ENCODE data around the gene WDFY2. TPM values are rescaled to one million over a fixed set of nuclear protein-coding genes. Genes with fewer than 3 reads are reported as not detected.

Gene WDFY2
- total and polyA plus RNA-seq, 2 of the 13 experiments (the other 11 are each of a cell fraction or from before 2014, with no cell fraction given) = 22.6 to 27.0 TPM

DNA sequence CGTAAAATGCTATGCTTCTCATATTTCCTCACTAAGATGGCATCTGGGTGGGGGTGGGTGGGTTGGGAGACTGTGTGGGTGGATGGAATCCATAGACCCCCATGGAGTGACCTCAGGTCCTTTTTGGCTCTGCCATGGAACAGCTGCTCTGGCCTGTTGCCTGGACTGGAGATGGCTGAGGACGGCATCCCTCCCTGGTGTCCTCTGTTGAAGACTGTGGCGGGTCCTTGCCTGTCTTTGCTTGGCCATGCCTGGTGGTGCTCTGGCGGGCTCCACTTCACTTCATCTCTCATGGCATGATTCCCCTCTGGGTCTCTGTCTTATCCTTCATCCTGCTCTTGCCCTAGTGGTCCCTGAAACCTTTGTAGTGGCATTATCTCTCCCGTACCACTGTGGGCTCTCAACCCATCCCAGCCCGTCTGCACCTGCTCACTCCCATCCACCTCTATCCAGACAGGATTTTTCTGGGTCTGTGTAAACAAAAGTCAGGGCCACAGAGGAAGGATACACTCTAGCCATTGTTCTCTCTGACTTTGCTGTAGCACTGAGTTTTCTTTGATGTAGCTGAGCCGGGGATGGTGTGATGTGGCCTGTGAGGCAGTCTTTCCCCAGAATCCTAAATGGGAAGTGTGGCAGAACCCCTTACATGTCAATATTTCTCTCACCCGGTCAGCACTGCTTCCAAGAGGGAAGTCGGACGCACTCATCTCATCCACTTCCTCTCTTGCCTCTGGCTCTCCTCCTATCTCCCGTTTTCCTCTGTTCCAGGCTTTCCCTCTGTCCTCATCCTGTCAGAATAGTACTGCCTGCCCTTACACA is 36.1 kb downstream of the WDFY2 start (continued):
- TF ChIP-seq ZNF256 (CRISPR knock-in tag; conservative IDR thresholded peaks at IDR 0.05) = 0 out of 2 replicates have a peak, but pooled peaks have one; percentile 22
- TF ChIP-seq TBX2 (CRISPR knock-in tag; IDR thresholded peaks at IDR 0.05; ENCODE audit: borderline replicate concordance) = peak; percentile 96
- TF ChIP-seq NBN (conservative IDR thresholded peaks at IDR 0.05) = no peak
- TF ChIP-seq, protein P1, sequence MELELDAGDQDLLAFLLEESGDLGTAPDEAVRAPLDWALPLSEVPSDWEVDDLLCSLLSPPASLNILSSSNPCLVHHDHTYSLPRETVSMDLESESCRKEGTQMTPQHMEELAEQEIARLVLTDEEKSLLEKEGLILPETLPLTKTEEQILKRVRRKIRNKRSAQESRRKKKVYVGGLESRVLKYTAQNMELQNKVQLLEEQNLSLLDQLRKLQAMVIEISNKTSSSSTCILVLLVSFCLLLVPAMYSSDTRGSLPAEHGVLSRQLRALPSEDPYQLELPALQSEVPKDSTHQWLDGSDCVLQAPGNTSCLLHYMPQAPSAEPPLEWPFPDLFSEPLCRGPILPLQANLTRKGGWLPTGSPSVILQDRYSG (CRISPR knock-in tag; IDR thresholded peaks at IDR 0.05) = no peak
- peak; percentile 72; the same call in 1 of the 2 replicates for TF ChIP-seq SNAPC2 (CRISPR knock-in tag; IDR thresholded peaks at IDR 0.05)
- TF ChIP-seq SALL1 (CRISPR knock-in tag; IDR thresholded peaks at IDR 0.05) = peak; percentile 96
- no peak for TF ChIP-seq ZNF598 (CRISPR knock-in tag; IDR thresholded peaks at IDR 0.05; ENCODE audit: borderline replicate concordance)
- peak; percentile 59; the same call in 1 of the 2 replicates for TF ChIP-seq NCOR1 (IDR thresholded peaks at IDR 0.05; ENCODE audit: borderline replicate concordance, low read length)
- peak; percentile 82 for TF ChIP-seq BCL6 (CRISPR knock-in tag; IDR thresholded peaks at IDR 0.05)
- TF ChIP-seq IKZF1 (IDR thresholded peaks at IDR 0.05) = no peak
- TF ChIP-seq ZNF274 (CRISPR knock-in tag; IDR thresholded peaks at IDR 0.05) = no peak
- no peak for TF ChIP-seq PRMT3 (CRISPR knock-in tag; IDR thresholded peaks at IDR 0.05; ENCODE audit: borderline replicate concordance, low read depth)
- peak; percentile 35; the same call in 1 of the 2 replicates for TF ChIP-seq GATAD1 (CRISPR knock-in tag; IDR thresholded peaks at IDR 0.05)
- TF ChIP-seq YY1 (IDR thresholded peaks at IDR 0.05; ENCODE audit: insufficient read depth, insufficient replicate concordance, low read depth, low read length) = no peak
- TF ChIP-seq RAD51 (IDR thresholded peaks at IDR 0.05; ENCODE audit: borderline replicate concordance) = no peak
- no peak for TF ChIP-seq SP140L (CRISPR knock-in tag; IDR thresholded peaks at IDR 0.05; ENCODE audit: borderline replicate concordance)
- no peak for TF ChIP-seq ADNP (CRISPR knock-in tag; IDR thresholded peaks at IDR 0.05)
- TF ChIP-seq, protein P2, sequence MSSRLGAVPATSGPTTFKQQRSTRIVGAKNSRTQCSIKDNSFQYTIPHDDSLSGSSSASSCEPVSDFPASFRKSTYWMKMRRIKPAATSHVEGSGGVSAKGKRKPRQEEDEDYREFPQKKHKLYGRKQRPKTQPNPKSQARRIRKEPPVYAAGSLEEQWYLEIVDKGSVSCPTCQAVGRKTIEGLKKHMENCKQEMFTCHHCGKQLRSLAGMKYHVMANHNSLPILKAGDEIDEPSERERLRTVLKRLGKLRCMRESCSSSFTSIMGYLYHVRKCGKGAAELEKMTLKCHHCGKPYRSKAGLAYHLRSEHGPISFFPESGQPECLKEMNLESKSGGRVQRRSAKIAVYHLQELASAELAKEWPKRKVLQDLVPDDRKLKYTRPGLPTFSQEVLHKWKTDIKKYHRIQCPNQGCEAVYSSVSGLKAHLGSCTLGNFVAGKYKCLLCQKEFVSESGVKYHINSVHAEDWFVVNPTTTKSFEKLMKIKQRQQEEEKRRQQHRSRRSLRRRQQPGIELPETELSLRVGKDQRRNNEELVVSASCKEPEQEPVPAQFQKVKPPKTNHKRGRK (CRISPR knock-in tag; IDR thresholded peaks at IDR 0.05) = no peak
- TF ChIP-seq, protein P3, sequence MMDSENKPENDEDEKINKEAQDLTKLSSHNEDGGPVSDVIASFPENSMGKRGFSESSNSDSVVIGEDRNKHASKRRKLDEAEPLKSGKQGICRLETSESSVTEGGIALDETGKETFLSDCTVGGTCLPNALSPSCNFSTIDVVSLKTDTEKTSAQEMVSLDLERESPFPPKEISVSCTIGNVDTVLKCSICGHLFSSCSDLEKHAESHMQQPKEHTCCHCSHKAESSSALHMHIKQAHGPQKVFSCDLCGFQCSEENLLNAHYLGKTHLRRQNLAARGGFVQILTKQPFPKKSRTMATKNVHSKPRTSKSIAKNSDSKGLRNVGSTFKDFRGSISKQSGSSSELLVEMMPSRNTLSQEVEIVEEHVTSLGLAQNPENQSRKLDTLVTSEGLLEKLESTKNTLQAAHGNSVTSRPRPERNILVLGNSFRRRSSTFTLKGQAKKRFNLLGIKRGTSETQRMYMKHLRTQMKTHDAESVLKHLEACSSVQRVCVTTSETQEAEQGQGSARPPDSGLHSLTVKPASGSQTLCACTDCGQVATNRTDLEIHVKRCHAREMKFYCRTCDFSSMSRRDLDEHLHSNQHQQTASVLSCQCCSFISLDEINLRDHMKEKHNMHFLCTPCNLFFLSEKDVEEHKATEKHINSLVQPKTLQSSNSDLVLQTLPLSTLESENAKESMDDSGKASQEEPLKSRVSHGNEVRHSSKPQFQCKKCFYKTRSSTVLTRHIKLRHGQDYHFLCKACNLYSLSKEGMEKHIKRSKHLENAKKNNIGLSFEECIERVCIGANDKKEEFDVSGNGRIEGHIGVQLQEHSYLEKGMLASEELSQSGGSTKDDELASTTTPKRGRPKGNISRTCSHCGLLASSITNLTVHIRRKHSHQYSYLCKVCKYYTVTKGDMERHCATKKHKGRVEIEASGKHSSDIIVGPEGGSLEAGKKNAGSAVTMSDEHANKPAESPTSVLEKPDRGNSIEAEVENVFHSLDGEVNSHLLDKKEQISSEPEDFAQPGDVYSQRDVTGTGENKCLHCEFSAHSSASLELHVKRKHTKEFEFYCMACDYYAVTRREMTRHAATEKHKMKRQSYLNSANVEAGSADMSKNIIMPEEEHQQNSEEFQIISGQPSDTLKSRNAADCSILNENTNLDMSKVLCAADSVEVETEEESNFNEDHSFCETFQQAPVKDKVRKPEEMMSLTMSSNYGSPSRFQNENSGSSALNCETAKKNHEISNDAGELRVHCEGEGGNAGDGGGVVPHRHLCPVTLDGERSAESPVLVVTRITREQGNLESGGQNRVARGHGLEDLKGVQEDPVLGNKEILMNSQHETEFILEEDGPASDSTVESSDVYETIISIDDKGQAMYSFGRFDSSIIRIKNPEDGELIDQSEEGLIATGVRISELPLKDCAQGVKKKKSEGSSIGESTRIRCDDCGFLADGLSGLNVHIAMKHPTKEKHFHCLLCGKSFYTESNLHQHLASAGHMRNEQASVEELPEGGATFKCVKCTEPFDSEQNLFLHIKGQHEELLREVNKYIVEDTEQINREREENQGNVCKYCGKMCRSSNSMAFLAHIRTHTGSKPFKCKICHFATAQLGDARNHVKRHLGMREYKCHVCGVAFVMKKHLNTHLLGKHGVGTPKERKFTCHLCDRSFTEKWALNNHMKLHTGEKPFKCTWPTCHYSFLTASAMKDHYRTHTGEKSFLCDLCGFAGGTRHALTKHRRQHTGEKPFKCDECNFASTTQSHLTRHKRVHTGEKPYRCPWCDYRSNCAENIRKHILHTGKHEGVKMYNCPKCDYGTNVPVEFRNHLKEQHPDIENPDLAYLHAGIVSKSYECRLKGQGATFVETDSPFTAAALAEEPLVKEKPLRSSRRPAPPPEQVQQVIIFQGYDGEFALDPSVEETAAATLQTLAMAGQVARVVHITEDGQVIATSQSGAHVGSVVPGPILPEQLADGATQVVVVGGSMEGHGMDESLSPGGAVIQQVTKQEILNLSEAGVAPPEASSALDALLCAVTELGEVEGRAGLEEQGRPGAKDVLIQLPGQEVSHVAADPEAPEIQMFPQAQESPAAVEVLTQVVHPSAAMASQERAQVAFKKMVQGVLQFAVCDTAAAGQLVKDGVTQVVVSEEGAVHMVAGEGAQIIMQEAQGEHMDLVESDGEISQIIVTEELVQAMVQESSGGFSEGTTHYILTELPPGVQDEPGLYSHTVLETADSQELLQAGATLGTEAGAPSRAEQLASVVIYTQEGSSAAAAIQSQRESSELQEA (CRISPR knock-in tag; IDR thresholded peaks at IDR 0.05; ENCODE audit: not compliant biosample characterization) = no peak

Measured in HepG2 (cell line).